Fibroblast of lung (primary cell): ENCODE results near the gene UBE4B.

ENCODE experiments used
- EZH2 ChIP-seq: IDR thresholded peaks from 2 replicates; pipeline ENCODE4 v1.5.1; 2012; ENCODE audit warnings: low read length, control low read depth, mild to moderate bottlenecking; ENCODE audit errors: missing control alignments
- TF ChIP-seq, protein P1 (sequence below), 2 donors: IDR thresholded peaks in 1 of 2; conservative IDR thresholded peaks in 1 of 2; 1 replicate in 1 of 2; 2 replicates in 1 of 2; pipeline ENCODE4 v1.5.1; 2011 to 2012; ENCODE audit warnings: low read length in 2 of 2, control low read depth in 1 of 2, inconsistent platforms in 1 of 2, low read depth in 1 of 2, mild to moderate bottlenecking in 1 of 2

DNA sequence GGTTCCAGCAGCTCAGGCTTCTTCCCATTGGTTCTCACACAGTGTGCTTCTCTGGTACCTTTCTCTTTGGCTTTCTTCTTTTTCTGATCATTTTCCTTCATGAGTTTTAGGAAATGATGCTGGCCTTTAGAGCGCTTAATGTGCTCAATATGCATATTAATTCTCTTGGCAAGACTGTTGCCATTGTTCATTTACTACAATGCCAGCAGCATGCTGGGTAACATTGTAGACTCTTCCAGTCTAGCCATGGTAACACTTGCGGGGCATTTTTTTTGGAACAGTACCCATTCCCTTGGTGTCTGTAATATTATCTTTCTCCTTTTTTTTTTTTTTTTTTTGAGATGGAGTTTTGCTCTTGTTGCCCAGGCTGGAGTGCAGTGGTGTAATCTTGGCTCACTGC, 21.7 kb downstream of the UBE4B start:
- TF ChIP-seq, protein P1, sequence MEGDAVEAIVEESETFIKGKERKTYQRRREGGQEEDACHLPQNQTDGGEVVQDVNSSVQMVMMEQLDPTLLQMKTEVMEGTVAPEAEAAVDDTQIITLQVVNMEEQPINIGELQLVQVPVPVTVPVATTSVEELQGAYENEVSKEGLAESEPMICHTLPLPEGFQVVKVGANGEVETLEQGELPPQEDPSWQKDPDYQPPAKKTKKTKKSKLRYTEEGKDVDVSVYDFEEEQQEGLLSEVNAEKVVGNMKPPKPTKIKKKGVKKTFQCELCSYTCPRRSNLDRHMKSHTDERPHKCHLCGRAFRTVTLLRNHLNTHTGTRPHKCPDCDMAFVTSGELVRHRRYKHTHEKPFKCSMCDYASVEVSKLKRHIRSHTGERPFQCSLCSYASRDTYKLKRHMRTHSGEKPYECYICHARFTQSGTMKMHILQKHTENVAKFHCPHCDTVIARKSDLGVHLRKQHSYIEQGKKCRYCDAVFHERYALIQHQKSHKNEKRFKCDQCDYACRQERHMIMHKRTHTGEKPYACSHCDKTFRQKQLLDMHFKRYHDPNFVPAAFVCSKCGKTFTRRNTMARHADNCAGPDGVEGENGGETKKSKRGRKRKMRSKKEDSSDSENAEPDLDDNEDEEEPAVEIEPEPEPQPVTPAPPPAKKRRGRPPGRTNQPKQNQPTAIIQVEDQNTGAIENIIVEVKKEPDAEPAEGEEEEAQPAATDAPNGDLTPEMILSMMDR (conservative IDR thresholded peaks at IDR 0.05 in 1 of 2, IDR thresholded peaks at IDR 0.05 in 1 of 2; ENCODE audit: low read depth in 1 of 2, low read length in 2 of 2) = no peak
- no peak for TF ChIP-seq EZH2
